ENCODE results near the gene WDR45B.

DNA sequence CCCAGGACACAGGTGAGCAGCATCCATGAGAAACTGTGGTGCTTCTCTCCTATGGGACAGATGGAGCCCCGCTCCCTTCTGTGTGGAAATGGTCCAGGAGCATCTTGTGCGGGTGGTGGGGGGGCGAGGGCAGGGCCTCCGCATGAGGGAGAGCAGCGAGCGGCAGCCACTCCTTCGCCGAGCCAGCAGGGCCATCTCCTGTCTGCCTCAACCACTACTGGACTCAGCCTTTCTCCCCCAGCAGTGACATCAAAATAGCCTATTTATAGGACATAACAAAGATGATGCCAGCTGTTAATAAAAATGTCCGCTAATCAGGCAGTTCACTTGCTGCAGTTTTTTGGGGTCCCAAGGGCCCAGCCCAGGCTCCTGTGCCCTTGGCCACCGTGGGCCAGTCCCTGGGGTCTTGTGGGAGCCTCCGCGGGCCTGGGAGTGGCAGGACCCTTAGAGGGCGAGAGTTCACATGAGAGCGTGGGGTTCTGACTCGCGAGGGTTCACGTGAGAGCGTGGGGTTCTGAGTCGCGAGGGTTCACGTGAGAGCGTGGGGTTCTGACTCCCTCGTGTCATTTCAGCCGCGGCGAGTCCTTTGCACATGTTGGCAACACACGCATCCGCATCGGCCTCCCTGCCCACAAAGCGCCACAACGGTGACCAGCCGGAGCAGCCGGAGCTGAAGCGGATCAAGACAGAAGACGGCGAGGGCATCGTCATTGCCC is 47.4 kb downstream of the WDR45B start:
- TF ChIP-seq ZBTB7A (IDR thresholded peaks at IDR 0.05; ENCODE audit: low read depth) (no peak), EGR1 (IDR thresholded peaks at IDR 0.05) (no peak), TAF1 (IDR thresholded peaks at IDR 0.05; ENCODE audit: low read depth) (no peak), EP300 (IDR thresholded peaks at IDR 0.05; ENCODE audit: borderline replicate concordance) (no peak), TEAD4 (IDR thresholded peaks at IDR 0.05) (no peak), CEBPB (IDR thresholded peaks at IDR 0.05) (no peak)
- TF ChIP-seq, protein P1, sequence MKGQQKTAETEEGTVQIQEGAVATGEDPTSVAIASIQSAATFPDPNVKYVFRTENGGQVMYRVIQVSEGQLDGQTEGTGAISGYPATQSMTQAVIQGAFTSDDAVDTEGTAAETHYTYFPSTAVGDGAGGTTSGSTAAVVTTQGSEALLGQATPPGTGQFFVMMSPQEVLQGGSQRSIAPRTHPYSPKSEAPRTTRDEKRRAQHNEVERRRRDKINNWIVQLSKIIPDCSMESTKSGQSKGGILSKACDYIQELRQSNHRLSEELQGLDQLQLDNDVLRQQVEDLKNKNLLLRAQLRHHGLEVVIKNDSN (IDR thresholded peaks at IDR 0.05) = no peak
- TF ChIP-seq, protein P2, sequence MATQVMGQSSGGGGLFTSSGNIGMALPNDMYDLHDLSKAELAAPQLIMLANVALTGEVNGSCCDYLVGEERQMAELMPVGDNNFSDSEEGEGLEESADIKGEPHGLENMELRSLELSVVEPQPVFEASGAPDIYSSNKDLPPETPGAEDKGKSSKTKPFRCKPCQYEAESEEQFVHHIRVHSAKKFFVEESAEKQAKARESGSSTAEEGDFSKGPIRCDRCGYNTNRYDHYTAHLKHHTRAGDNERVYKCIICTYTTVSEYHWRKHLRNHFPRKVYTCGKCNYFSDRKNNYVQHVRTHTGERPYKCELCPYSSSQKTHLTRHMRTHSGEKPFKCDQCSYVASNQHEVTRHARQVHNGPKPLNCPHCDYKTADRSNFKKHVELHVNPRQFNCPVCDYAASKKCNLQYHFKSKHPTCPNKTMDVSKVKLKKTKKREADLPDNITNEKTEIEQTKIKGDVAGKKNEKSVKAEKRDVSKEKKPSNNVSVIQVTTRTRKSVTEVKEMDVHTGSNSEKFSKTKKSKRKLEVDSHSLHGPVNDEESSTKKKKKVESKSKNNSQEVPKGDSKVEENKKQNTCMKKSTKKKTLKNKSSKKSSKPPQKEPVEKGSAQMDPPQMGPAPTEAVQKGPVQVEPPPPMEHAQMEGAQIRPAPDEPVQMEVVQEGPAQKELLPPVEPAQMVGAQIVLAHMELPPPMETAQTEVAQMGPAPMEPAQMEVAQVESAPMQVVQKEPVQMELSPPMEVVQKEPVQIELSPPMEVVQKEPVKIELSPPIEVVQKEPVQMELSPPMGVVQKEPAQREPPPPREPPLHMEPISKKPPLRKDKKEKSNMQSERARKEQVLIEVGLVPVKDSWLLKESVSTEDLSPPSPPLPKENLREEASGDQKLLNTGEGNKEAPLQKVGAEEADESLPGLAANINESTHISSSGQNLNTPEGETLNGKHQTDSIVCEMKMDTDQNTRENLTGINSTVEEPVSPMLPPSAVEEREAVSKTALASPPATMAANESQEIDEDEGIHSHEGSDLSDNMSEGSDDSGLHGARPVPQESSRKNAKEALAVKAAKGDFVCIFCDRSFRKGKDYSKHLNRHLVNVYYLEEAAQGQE (IDR thresholded peaks at IDR 0.05; ENCODE audit: low read depth) = no peak

Data from Ishikawa (cell line).